RWPE2 (cell line): ENCODE results near the gene LRP1.

Source experiments
- ATAC-seq: fragments of 200-7000 bp; cut with Tn5 transposase; 3 replicates; pipeline ENCODE4 v1.9.1; 2021; ENCODE audit warnings: low read depth
- DNase-seq: peaks from one replicate; pipeline ENCODE4 v3.0.0-alpha.2; 2020; ENCODE audit warnings: low spot score
- H3K27ac ChIP-seq: fragments of 450-650 bp; 2 replicates; pipeline ENCODE4 v1.5.1; 2017; ENCODE audit warnings: mild to moderate bottlenecking; ENCODE audit not compliant: poor library complexity, severe bottlenecking
- H3K27me3 ChIP-seq: fragments of 250-450 bp; sonication (Bioruptor Pico); 2 replicates; pipeline ENCODE4 v1.5.1; 2021; ENCODE audit warnings: mild to moderate bottlenecking, moderate library complexity; ENCODE audit not compliant: insufficient read depth, poor library complexity, severe bottlenecking
- H3K36me3 ChIP-seq: fragments of 250-450 bp; sonication (Bioruptor Pico); 2 replicates; pipeline ENCODE4 v1.5.1; 2020; ENCODE audit warnings: low read depth, mild to moderate bottlenecking, moderate library complexity
- H3K4me1 ChIP-seq: fragments of 250-450 bp; sonication (Bioruptor Pico); 2 replicates; pipeline ENCODE4 v1.5.1; 2021; ENCODE audit warnings: mild to moderate bottlenecking, moderate library complexity; ENCODE audit not compliant: insufficient read depth, poor library complexity, severe bottlenecking
- H3K4me3 ChIP-seq: fragments of 250-450 bp; sonication (Bioruptor Pico); 2 replicates; pipeline ENCODE4 v1.5.1; 2021; ENCODE audit warnings: mild to moderate bottlenecking, moderate library complexity; ENCODE audit not compliant: severe bottlenecking
- H3K9me3 ChIP-seq: fragments of 250-450 bp; sonication (Bioruptor Pico); 2 replicates; pipeline ENCODE4 v1.5.1; 2021; ENCODE audit warnings: mild to moderate bottlenecking, moderate library complexity; ENCODE audit not compliant: severe bottlenecking
- CTCF ChIP-seq: fragments of 450-650 bp; IDR thresholded peaks from one replicate; pipeline ENCODE4 v1.5.1; 2017; ENCODE audit warnings: mild to moderate bottlenecking, moderate library complexity; ENCODE audit not compliant: poor library complexity, severe bottlenecking

The LRP1 gene

GRCh38 chr12:57227315-57228115, 99.2 kb downstream of the LRP1 start:
- Histone ChIP-seq H3K4me3 (no peak overlapping the region), H3K27ac (no peak overlapping the region), H3K27me3 (no peaks in the 10 kb centered on the region), H3K4me1 (no peaks in the 10 kb centered on the region), H3K36me3 (peaks cover 25% of the 10 kb centered on the region), H3K9me3 (no peaks in the 10 kb centered on the region)
- peak; percentile 6; the same call in 1 of the 3 replicates for ATAC-seq
- no peak for TF ChIP-seq CTCF
- no peak for DNase-seq

- no peak for DNase-seq
- Histone ChIP-seq H3K4me1 (no peaks in the 10 kb centered on the region), H3K27ac (peak overlapping the region; percentile 52), H3K9me3 (no peaks in the 10 kb centered on the region), H3K4me3 (peak overlapping the region; percentile 78), H3K27me3 (no peaks in the 10 kb centered on the region), H3K36me3 (peaks cover 41% of the 10 kb centered on the region)
- no peak for ATAC-seq
- TF ChIP-seq CTCF, result no peak
Observed at GRCh38 chr12:57229046-57229633, 100.9 kb downstream of the LRP1 start.

DNA sequence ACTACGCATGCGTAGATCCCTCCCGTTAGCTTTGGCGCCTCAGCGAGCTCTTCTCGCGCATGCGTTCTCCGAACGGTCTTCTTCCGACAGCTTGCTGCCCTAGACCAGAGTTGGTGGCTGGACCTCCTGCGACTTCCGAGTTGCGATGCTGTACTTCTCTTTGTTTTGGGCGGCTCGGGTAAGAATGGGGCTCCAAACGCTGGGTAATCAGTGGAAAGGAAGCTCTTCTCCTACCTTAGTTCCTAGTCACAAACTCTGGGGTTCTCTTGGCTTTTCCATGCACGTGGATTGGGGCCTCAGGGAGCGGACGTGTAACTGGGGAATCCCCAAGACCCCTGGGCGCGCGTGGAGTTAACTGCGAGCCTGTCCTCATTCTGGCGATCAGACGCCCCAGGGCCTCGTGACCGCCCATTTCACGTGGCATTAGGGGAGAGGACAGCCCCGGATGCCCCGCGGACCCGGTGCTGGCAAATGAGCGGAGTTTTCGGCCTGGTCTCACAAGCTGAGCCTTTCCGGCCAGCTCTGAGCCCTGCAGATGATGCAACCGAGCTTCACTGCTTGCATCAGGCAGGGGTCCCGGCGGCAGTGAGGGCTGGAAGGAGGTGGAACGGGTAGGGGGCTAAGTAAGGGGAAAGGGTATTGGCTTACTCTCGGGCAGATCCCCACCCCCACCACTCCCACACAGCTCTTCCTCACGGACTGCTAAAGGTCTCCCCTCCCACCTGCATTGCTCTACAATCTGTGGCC, 101.5 kb downstream of the LRP1 start, which contains the start of gene SHMT2:
SHMT2 (plus strand) TSS at position 78 of the 747 bp plus-strand sequence; CDS start at position 146, 68 bp downstream.
- peak within 1 kb of the TSS; percentile 52 for H3K27ac ChIP-seq
- H3K9me3 ChIP-seq, result no peaks in the 10 kb centered on the region
- H3K4me3 ChIP-seq, result peak within 1 kb of the TSS; percentile 78
- TF ChIP-seq CTCF, result no peak
- peaks cover 48% of the 10 kb centered on the region for H3K36me3 ChIP-seq
- ATAC-seq (peak; percentile 73), DNase-seq (peak; percentile 95)
- H3K4me1 ChIP-seq, result no peaks in the 10 kb centered on the region
- no peaks in the 10 kb centered on the region for H3K27me3 ChIP-seq

DNA sequence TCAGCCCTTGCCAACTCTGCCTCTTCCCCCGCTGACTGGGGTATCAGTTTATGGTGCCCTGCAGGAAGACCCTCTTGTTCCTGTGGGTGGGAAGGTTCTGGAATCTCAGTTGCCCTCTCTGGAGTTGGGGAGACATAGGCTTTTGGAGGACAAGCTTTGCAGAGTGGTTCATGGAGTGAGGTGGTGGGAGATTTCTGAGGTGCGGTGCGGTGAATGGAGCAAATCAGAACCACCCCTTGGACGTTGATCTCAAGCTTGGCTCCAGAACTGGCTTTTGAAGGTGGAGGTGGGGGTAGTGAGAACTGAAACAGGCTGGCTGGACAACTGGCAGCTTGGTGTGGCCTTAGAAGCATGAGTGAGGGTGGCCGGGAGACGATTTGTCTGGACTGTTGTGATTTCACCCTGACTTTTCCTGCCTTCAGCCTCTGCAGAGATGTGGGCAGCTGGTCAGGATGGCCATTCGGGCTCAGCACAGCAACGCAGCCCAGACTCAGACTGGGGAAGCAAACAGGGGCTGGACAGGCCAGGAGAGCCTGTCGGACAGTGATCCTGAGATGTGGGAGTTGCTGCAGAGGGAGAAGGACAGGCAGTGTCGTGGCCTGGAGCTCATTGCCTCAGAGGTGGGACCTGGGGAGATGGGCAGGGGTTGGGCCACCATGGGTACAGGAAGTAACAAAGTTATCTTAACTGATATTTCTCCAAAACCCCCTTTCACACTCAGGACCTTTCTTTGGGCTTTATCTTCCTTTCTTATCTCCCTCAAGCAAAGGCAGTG, 102.3 kb downstream of the LRP1 start:
- H3K4me1 ChIP-seq, result no peaks in the 10 kb centered on the region
- no peak for TF ChIP-seq CTCF
- DNase-seq, result peak; percentile 42

More for the DNA sequence above, 102.3 kb downstream of the LRP1 start:
- no peak for ATAC-seq
- Histone ChIP-seq H3K27ac (peak overlapping the region; percentile 52), H3K4me3 (peak overlapping the region; percentile 78), H3K27me3 (no peaks in the 10 kb centered on the region), H3K9me3 (no peaks in the 10 kb centered on the region), H3K36me3 (peaks cover 50% of the 10 kb centered on the region)
